Measurements from ENCODE around the gene CAMK1. TPM values are rescaled to one million over a fixed set of nuclear protein-coding genes. Genes with fewer than 3 reads are reported as not detected.

The CAMK1 gene
- total and polyA plus RNA-seq, 9 of the 15 experiments (the other 6 are each of a cell fraction or from before 2014, with no cell fraction given), result 0.23 to 10.7 (median 6.0) TPM

DNA sequence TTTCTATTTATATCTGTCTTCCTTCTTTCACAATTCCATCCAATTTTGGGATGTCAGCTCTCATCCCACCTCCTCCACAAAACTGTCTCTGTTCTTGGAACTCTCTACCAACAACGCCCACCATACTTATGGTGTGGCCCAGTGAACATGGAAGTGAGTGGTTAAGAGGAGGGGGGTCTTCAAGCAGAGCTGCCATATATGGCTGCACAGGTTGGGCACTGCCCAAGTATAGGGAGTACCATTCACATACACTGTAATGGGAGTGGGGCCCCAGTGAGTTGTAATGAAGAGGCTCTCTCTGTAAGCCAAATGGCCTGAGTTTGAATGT lies 7.9 kb upstream of the CAMK1 start:
- H3K9ac ChIP-seq (ENCODE audit: insufficient read depth in 1 of 2, low read depth in 2 of 2, low read length in 2 of 2), result no peak overlapping the region
- H3K9me1 ChIP-seq (ENCODE audit: control insufficient read depth, insufficient read depth, low read length), result no peaks in the 10 kb centered on the region
- no peak overlapping the region for H3K4me3 ChIP-seq
- in situ Hi-C loops (cut with MboI) (no loop called here), intact Hi-C loops (cut with micrococcal nuclease) (no loop called here)
- WGBS (ENCODE audit: insufficient coverage, low coverage, missing lambda C conversion rate), result 37% methylated on average over 1 of the region's 1 CpG
- no TSS peak for BruUV-seq (replicated peaks)
- no peak for DNase-seq (ENCODE audit: extremely low read depth in 1 of 4, low spot score in 3 of 4)
- H3K4me1 ChIP-seq (replicated peaks in 1 of 2; ENCODE audit: control insufficient read depth in 2 of 2, insufficient read depth in 2 of 2, low read length in 2 of 2), result peaks cover 11 to 12% of the 10 kb centered on the region in 2 experiments
- ATAC-seq, result no peak
- POLR2A ChIA-PET, result interaction anchor here (0.9 to 2.2 kb wide), 6 partner anchors 8 to 210 kb away, joined by 3 to 12 read pairs (median 5); partner anchors contain the start of gene ARPC4
- no peak overlapping the region; the same call in 2 of the 3 replicates for H3K27ac ChIP-seq (ENCODE audit: extremely low read depth, low read depth, low read length)
- no peaks in the 10 kb centered on the region for H4K20me1 ChIP-seq (replicated peaks; ENCODE audit: control insufficient read depth, insufficient read depth, low read length)
- no peaks in the 10 kb centered on the region for H3K79me2 ChIP-seq (ENCODE audit: control insufficient read depth, insufficient read depth, low read length)
- H2AFZ ChIP-seq (ENCODE audit: low read depth, low read length), result no peak overlapping the region
- no peak overlapping the region for H3K4me2 ChIP-seq (ENCODE audit: insufficient read depth, low read length)
- H3K9me3 ChIP-seq (replicated peaks; ENCODE audit: control insufficient read depth, insufficient read depth, low read depth, low read length), result no peaks in the 10 kb centered on the region
- FAIRE-seq, result no peak
- no peaks in the 10 kb centered on the region for H3K27me3 ChIP-seq (ENCODE audit: control insufficient read depth in 2 of 2, insufficient read depth in 2 of 2, low read length in 2 of 2)
- peaks cover 25% of the 10 kb centered on the region for H3K36me3 ChIP-seq (ENCODE audit: control insufficient read depth, insufficient read depth, low read length)
- CTCF ChIA-PET (ENCODE audit: low intra/inter-chr PET ratio), result no interaction called here
- TF ChIP-seq CBX2 (IDR thresholded peaks at IDR 0.05; ENCODE audit: insufficient read depth, low read length, poor library complexity, severe bottlenecking) (no peak), E2F5 (CRISPR knock-in tag; IDR thresholded peaks at IDR 0.05) (no peak), CHD1 (IDR thresholded peaks at IDR 0.05; ENCODE audit: low read length) (no peak), NFRKB (IDR thresholded peaks at IDR 0.05; ENCODE audit: low read depth) (peak; percentile 34; the same call in 1 of the 2 replicates), ZNF324 (CRISPR knock-in tag; IDR thresholded peaks at IDR 0.05) (no peak), L3MBTL2 (IDR thresholded peaks at IDR 0.05) (no peak), MAFF (IDR thresholded peaks at IDR 0.05; ENCODE audit: low read length) (no peak), RREB1 (CRISPR knock-in tag; IDR thresholded peaks at IDR 0.05) (no peak), TEAD1 (CRISPR knock-in tag; IDR thresholded peaks at IDR 0.05) (0 out of 4 replicates have a peak, but pooled peaks of 1 of the 2 experiments have one; percentile 27)
- TF ChIP-seq, protein P1, sequence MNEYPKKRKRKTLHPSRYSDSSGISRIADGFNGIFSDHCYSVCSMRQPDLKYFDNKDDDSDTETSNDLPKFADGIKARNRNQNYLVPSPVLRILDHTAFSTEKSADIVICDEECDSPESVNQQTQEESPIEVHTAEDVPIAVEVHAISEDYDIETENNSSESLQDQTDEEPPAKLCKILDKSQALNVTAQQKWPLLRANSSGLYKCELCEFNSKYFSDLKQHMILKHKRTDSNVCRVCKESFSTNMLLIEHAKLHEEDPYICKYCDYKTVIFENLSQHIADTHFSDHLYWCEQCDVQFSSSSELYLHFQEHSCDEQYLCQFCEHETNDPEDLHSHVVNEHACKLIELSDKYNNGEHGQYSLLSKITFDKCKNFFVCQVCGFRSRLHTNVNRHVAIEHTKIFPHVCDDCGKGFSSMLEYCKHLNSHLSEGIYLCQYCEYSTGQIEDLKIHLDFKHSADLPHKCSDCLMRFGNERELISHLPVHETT (CRISPR knock-in tag; conservative IDR thresholded peaks at IDR 0.05 in 1 of 2, IDR thresholded peaks at IDR 0.05 in 1 of 2), result no peak
- TF ChIP-seq, protein P2, sequence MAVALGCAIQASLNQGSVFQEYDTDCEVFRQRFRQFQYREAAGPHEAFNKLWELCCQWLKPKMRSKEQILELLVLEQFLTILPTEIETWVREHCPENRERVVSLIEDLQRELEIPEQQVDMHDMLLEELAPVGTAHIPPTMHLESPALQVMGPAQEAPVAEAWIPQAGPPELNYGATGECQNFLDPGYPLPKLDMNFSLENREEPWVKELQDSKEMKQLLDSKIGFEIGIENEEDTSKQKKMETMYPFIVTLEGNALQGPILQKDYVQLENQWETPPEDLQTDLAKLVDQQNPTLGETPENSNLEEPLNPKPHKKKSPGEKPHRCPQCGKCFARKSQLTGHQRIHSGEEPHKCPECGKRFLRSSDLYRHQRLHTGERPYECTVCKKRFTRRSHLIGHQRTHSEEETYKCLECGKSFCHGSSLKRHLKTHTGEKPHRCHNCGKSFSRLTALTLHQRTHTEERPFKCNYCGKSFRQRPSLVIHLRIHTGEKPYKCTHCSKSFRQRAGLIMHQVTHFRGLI (CRISPR knock-in tag; IDR thresholded peaks at IDR 0.05), result no peak
- TF ChIP-seq, protein P3, sequence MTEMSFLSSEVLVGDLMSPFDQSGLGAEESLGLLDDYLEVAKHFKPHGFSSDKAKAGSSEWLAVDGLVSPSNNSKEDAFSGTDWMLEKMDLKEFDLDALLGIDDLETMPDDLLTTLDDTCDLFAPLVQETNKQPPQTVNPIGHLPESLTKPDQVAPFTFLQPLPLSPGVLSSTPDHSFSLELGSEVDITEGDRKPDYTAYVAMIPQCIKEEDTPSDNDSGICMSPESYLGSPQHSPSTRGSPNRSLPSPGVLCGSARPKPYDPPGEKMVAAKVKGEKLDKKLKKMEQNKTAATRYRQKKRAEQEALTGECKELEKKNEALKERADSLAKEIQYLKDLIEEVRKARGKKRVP (CRISPR knock-in tag; IDR thresholded peaks at IDR 0.05), result no peak
